Measurements from ENCODE around the gene VPS25. TPM values are rescaled to one million over a fixed set of nuclear protein-coding genes. Genes with fewer than 3 reads are reported as not detected.

Gene VPS25
- total RNA-seq, 1 donor from 2014 or later: 65.3 TPM

GRCh38 chr17:42797067-42798007 lies 24.1 kb downstream of the VPS25 start:
- FAIRE-seq (no peak), DNase-seq (ENCODE audit: low read depth) (peak; percentile 52)
- H3K4me3 ChIP-seq (ENCODE audit: low read depth, low read length): peak overlapping the region; percentile 76
- TF ChIP-seq, protein P1, sequence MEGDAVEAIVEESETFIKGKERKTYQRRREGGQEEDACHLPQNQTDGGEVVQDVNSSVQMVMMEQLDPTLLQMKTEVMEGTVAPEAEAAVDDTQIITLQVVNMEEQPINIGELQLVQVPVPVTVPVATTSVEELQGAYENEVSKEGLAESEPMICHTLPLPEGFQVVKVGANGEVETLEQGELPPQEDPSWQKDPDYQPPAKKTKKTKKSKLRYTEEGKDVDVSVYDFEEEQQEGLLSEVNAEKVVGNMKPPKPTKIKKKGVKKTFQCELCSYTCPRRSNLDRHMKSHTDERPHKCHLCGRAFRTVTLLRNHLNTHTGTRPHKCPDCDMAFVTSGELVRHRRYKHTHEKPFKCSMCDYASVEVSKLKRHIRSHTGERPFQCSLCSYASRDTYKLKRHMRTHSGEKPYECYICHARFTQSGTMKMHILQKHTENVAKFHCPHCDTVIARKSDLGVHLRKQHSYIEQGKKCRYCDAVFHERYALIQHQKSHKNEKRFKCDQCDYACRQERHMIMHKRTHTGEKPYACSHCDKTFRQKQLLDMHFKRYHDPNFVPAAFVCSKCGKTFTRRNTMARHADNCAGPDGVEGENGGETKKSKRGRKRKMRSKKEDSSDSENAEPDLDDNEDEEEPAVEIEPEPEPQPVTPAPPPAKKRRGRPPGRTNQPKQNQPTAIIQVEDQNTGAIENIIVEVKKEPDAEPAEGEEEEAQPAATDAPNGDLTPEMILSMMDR (IDR thresholded peaks at IDR 0.05; ENCODE audit: insufficient read depth, low read length, severe bottlenecking): no peak
- H3K27me3 ChIP-seq (ENCODE audit: control insufficient read depth, insufficient read depth, low read length): no peaks in the 10 kb centered on the region
- H3K36me3 ChIP-seq (ENCODE audit: control insufficient read depth, insufficient read depth, low read length): peaks cover 4% of the 10 kb centered on the region

DNA sequence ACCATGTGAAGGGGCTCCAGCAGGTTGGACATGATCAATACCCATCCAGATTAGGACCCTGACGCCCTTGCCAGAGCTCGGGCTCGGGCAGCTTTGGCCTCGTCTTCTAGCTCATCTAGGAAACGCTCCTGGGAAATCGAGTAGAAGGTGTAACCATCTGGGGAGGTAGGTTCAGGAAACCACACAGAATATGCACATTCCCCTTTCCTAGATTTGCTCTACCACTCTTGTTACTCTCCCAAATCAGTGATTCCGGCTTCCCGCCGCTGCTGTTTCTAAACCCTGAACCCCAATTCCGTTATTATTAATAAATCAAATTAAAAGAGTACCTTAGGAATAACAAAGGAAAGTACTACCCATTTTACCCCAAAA lies 24.7 kb downstream of the VPS25 start:
- no peaks in the 10 kb centered on the region for H3K27me3 ChIP-seq (ENCODE audit: control insufficient read depth, insufficient read depth, low read length)
- DNase-seq (ENCODE audit: low read depth): no peak
- H3K36me3 ChIP-seq (ENCODE audit: control insufficient read depth, insufficient read depth, low read length): peaks cover 4% of the 10 kb centered on the region
- FAIRE-seq: no peak
- TF ChIP-seq, protein P1 (IDR thresholded peaks at IDR 0.05; ENCODE audit: insufficient read depth, low read length, severe bottlenecking): no peak
- H3K4me3 ChIP-seq (ENCODE audit: low read depth, low read length): peak overlapping the region; percentile 76

DNA sequence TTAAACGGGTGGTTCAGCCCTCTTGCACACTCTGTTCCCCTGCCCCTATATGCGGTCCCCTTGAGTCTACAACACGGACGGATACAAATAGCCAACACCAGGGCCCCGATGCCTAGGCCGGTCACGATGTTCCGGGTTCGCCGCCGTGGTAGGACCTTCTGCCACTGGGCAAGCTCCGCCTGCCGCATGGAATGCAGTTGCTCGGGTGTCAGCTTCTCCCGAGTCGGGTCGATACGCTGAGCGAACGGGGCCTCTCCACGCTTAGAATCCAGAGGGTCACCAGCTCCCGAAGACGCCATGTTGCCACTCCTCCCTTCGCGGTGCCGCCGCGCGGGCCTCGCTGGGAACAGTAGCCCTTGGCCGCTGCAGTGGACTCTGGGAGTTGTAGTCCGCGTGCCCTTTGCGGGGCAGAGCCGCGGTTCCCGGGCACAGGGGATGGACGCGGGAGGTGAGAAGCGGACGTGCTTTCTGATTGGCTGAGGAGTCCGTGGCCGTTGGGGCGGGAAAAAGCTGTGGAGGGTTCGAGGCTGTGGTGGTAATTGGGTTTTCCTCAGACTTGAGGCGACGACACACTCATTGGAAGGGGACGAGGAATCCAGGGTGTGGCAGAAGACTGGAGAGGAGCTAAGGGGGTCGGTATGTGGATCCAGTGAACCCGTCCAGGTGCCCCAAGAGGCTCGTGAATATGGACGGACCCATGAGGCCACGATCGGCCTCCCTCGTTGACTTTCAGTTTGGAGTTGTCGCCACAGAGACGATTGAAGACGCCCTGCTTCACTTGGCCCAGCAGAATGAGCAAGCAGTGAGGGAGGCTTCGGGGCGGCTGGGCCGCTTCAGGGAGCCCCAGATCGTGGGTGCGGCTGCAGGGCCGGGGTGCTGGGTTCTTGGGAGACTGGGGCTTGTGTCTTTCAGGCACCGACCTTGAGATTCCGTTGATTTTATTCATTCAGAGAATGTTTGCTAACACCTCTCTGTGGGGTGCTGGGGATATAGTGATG lies 25.4 kb downstream of the VPS25 start, which contains the start of the genes CNTD1 and COA3:
TSS of gene CNTD1 (plus strand) at position 479 of the 998 bp plus-strand sequence. CDS start at position 686, 207 bp downstream.
TSS of gene COA3 (minus strand) at position 322 of the 998 bp plus-strand sequence. CDS start at position 299, 23 bp downstream.
- Histone ChIP-seq H3K27me3 (ENCODE audit: control insufficient read depth, insufficient read depth, low read length) (no peaks in the 10 kb centered on the region), H3K4me3 (ENCODE audit: low read depth, low read length) (peak within 1 kb of the TSS; percentile 76), H3K36me3 (ENCODE audit: control insufficient read depth, insufficient read depth, low read length) (peaks cover 4% of the 10 kb centered on the region)
- DNase-seq (ENCODE audit: low read depth) (peak; percentile 67), FAIRE-seq (no peak)
- TF ChIP-seq, protein P1 (IDR thresholded peaks at IDR 0.05; ENCODE audit: insufficient read depth, low read length, severe bottlenecking): peak; percentile 17

DNA sequence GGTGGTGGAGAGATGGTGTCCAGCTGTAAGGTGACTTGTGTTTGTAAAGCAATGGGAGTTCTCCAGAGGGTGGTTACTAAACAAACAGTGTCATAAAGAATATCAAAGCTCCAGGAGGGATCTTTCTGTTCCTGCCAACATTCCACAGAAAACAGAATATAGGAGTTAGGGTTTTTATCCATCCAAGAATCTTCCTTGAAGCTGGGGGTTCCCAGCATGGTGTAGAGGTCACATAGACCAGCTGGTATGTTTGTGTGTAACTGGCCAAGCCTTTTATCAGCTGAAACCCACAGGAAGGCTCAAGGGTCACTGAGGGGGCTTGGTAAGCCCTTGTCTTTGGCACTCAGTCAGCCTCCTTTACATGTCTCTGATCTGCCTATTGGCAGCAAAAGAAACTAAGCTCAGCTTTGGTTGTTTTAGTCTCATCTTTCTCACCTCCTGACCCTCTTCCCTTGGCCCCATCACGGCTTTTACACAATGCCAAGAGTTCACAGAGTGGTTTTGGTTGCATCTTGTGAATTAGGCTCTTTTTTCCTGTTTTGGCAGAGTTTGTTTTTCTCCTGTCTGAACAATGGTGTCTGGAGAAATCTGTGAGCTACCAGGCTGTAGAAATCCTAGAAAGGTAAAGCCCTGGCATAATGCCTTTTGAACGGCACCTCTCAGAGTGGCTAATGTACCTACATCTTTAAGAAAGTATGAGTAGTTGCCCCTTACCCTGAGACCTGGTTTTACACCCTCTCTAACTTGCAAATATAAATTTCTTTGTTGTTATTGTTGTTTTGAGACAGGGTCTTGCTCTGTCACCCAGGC lies 30.0 kb downstream of the VPS25 start:
- Histone ChIP-seq H3K36me3 (ENCODE audit: control insufficient read depth, insufficient read depth, low read length) (no peaks in the 10 kb centered on the region), H3K27me3 (ENCODE audit: control insufficient read depth, insufficient read depth, low read length) (no peaks in the 10 kb centered on the region), H3K4me3 (ENCODE audit: low read depth, low read length) (no peak overlapping the region)
- TF ChIP-seq, protein P1 (IDR thresholded peaks at IDR 0.05; ENCODE audit: insufficient read depth, low read length, severe bottlenecking): no peak
- no peak for DNase-seq (ENCODE audit: low read depth)
- no peak for FAIRE-seq

DNA sequence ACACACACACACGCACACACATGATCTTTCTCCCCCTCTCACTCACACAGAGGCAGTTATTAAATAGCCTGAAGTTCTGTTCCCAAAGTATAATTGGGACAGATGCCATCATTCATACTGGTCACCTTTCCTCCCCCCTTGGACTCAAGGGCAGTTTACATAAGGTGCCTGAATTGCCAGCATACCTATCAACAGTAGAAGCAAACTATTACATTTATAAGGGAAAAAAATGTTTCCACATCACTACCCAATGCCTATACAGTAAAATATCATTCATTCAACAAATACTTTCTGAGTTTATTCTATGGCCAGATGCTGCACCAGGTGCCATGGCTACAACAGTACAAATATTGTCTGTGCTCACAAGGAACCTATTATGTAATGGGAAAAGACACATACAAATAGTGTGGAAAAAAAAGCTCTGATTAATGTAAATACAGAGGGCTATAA lies 31.7 kb downstream of the VPS25 start:
- Histone ChIP-seq H3K36me3 (ENCODE audit: control insufficient read depth, insufficient read depth, low read length) (no peaks in the 10 kb centered on the region), H3K27me3 (ENCODE audit: control insufficient read depth, insufficient read depth, low read length) (no peaks in the 10 kb centered on the region), H3K4me3 (ENCODE audit: low read depth, low read length) (no peak overlapping the region)
- no peak for DNase-seq (ENCODE audit: low read depth)
- FAIRE-seq: no peak
- TF ChIP-seq, protein P1 (IDR thresholded peaks at IDR 0.05; ENCODE audit: insufficient read depth, low read length, severe bottlenecking): no peak
